HK-2 (cell line): ENCODE measurements around the gene TPSAB1.
"Not testable (repeated sequence)": the region's sequence is repeated elsewhere in the genome, so short reads cannot be mapped to it uniquely, and the experiment has no call there.

Source experiments
- DNase-seq: peaks from one replicate; pipeline ENCODE4 v3.0.0-alpha.2; 2018; ENCODE audit not compliant: unreplicated experiment

Gene TPSAB1

DNA sequence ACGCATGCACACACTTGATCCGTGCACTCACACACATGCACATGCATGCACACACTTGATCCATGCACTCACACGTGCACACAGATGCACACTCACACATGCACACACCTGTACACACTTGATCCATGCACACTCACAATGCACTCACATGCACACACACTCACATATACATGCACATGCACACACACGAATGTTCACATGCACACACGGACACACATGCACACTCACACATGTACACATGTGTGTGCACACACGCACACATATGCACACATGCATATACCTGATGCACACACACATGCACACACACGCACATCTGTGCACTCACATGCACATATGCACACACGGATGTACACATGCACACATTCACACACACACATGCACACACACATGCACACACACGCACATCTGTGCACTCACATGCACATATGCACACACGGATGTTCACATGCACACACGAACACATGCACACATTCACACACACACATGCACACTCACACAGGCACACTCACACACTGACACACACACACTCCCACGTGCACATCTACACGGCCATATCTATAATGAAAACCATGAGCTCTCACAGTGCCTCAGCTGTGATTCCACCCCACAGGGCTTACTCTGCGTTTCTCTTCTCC is 7.5 kb downstream of the TPSAB1 start:
- DNase-seq = not testable (repeated sequence)

DNA sequence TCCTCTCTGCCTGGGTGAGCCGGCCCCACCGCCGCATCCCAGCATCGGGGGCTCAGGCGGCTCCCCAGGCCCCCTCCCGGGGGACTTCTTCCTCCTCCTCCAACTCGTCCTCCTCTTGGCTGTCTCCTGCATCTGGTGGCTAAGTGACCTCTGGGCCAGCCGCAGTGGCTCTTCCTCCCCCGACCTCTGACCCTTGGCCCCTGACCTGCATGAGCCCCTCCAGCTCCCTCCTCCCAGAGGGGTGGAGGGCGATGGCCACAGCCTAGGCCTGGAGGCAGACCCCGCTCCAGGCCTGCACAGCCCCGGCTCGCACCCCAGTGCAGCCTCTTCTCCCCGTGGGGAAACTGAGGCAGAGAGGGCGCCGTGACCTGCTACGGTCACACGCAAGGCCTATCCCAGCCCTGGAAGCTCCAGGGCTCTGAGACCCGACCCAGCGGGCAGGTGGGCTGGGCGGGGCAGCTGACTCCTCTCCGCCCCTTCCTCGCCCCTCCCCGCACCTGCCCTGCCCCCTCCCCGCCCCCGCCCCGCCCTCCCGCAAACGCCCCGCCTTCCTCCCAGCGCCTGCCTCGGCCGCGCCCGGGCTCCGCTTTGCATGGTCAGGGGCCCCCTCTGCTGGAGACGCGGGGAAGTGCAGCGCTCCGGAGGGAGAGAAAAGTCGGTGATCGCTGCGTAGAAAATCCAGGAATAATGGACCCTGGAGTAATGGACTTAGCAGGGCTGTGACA is 8.7 kb downstream of the TPSAB1 start:
- not testable (repeated sequence) for DNase-seq

DNA sequence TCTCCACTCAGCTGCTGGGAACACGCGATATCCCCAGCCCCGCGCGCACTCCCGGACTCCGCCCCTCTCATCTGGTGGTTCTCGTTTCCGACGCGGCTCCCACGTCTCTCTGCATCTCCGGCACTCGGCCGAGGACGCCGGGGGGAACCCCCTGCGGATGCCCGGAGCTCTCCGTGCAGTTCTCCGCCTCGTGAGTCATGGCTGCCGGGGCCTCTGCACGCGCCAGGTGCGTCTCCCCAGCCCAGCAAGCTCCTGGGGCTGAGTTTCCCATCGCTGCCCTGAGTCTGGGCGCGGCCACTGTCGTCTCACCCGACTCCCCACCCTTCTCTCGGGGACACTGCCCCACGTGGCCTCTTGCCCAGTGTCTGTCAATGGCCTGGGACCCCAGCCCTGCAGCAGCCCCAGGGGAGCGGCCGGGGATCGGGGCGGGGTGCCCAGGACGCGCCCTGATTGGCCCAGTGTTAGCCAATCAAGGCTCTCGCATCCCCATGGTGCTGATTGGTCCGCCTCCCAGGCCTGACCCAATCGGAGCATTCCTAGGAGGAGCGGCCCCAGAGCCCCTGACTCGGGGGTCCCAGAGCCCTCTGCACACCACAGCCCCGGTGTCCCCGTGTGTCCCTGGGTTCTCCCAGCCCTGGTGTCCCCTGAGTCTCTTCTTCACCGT is 13.3 kb downstream of the TPSAB1 start:
- DNase-seq = not testable (repeated sequence)

DNA sequence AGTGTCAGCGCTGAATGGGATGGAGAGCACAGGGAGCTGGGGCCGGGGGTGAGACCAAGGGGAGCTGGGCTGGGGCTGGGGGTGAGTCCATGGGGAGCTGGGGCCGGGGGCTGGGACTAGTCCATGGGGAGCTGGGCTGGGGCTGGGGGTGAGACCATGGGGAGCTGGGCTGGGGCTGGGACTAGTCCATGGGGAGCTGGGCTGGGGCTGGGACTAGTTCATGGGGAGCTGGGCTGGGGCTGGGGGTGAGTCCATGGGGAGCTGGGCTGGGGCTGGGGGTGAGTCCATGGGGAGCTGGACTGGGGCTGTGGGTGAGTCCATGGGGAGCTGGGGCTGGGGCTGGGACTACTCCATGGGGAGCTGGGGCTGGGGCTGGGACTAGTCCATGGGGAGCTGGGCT is 14.3 kb downstream of the TPSAB1 start:
- not testable (repeated sequence) for DNase-seq

DNA sequence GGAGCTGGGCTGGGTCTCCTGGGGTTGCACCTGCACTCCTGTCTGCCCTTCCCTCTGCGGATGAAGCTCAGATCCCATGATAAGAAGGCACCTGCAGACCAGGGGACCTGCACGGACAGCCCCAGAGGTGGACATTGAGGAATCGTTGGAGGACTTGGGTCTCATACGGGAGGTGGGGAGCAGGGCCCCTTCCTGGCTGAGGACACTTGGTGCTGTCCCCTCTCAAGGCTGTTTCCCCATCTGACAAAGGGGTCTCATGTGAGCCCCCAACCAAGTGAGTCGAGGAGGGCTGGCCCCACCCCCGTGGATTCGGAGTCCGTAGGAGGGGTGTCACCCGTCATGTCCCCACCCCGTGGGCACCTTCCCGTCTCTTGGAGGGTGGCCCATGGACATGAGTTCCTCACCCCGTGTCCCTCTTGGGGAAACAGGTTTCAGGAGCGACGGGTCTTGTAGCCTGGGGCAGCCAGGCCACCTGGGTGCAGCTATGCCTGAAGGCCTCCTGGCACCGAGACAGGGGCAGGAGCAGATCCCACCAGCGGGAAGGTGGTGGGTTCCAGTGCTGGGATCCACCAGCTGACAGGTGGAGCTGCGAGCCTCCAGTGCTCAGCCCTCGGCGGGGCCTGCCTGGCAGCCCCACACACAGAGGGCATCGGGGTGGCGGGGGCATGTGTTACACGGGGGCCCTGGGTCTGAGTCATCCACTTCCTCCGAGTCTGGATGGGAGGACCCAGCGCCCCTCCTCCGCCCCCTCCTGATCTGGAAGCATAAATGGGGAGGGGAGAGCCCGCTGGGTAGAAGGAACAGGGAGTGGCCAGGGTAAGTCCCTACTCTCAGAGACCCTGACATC is 15.0 kb downstream of the TPSAB1 start, which contains the start of gene TPSD1:
TSS of gene TPSD1 (plus strand) at position 794 of the 847 bp plus-strand sequence. CDS start 212 bp downstream, outside the sequence.
- DNase-seq = not testable (repeated sequence)

DNA sequence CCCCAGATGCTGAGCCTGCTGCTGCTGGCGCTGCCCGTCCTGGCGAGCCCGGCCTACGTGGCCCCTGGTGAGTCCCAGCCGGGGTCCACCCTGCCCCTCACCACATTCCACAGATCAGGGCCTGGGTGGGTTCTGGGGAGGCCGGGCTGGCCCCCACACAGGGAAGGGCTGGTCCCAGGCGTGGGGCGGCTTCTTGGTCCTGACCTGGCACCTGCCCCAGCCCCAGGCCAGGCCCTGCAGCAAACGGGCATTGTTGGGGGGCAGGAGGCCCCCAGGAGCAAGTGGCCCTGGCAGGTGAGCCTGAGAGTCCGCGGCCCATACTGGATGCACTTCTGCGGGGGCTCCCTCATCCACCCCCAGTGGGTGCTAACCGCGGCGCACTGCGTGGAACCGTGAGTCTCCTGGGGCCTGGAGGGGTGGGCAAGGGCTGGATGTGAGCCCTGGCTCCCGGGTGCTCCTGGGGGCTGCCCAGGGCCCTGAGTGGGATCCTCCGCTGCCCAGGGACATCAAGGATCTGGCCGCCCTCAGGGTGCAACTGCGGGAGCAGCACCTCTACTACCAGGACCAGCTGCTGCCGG is 15.9 kb downstream of the TPSAB1 start:
- DNase-seq = not testable (repeated sequence)

DNA sequence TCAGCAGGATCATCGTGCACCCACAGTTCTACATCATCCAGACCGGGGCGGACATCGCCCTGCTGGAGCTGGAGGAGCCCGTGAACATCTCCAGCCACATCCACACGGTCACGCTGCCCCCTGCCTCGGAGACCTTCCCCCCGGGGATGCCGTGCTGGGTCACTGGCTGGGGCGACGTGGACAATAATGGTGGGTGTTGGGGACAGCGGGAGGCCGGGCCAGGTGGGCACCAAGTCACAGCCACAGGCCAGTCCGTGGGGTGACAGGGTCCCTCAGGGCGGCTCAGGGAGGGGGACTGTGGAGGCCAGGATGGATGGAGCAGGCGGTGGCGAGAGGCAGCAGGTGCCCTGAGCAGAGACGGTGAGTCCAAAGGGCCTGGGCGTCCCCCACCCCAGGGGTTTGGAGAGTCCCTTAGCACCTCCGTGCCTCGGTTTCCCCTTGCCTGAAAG is 16.4 kb downstream of the TPSAB1 start:
- no peak for DNase-seq

DNA sequence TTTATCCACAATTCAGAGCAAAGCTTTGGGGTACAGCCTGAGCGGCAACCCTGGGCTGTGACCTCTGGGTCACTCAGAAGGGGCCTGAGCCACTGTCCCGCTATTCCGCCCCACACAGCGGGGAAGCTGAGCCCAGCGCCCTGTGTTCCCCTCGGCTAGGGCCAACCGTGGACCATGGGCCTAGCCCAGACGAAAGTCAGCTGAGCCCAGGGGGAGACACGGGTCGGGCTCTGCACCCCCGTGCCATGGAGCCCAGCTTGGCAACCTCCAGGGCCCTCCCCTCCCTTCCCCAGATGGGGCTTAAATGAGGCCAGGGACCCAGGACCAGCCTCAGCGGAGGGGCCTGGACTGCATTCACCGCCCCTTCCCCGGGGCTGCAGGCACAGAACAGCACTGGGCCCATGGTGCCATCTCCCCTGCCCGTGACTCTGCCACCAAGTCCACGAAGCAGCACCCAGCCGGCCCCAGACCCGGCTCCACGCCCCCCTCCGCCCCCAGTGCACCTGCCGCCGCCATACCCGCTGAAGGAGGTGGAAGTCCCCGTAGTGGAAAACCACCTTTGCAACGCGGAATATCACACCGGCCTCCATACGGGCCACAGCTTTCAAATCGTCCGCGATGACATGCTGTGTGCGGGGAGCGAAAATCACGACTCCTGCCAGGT is 17.2 kb downstream of the TPSAB1 start:
- no peak for DNase-seq

DNA sequence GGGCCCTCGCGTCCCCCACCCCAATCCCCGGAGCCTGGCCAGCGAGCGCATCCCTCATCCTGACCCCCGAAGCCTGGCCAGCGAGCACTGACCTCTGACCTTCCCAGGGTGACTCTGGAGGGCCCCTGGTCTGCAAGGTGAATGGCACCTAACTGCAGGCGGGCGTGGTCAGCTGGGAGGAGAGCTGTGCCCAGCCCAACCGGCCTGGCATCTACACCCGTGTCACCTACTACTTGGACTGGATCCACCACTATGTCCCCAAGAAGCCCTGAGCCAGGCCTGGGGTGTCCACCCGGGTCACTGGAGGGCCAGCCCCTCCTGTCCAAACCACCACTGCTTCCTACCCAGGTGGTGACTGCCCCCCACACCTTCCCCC is 17.7 kb downstream of the TPSAB1 start:
- no peak for DNase-seq

DNA sequence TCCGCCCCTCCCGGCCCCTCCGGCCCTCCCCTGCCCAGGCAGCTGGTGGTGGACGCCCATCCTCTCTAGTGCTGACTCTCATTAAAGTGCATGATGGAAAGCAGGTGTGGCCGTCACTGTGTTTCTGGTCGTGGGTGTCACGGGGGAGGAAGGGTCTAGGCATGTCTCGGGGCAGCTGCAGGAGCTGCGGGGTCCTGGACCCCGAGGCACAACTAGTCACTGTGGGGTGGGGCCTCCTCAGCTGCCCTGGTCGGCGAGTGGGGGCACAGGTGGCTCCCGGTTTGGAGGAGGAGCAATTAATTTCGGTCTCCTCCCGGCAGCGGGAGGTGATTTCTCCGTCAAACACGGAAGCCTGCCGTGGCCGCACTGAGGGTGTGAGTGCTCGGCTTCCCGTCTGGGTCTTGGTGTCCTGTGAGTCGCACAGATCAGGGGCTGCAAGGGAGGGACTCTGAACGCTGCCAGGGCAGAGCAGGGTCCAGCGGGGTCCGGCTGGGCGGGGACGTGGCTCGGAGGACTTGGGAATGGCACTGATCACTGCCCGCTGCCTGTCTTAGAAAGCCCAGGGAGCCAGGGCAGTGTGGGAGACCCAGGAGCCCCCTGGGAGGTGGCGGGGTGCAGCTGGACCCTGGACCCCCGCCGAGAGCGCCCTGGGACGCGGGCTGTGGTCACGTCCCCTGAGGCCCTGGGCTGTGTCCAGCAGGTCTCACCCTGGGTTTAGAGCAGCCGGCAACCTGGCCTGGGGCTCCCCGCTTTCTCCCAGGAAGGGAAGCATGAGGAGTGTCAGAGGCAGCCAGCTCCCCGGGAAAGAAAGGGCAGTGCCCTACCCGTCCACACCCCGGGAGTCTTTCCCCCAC is 18.6 kb downstream of the TPSAB1 start:
- DNase-seq = no peak

DNA sequence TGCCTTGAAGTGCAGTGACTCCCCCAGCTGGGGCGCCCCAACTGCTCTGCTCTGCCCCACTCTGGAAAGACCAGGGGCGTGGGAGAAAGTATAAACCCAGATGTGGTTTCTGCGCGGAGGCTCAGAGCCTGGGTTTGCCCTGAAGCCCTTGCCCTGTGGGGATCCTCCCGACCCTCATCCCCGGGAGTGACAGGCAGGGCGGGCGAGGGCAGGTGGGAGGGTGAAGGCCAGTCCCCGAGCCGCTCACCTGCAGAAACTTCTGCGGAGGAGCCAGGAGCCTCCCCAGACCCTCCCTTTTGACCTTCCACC is 19.2 kb downstream of the TPSAB1 start:
- no peak for DNase-seq

DNA sequence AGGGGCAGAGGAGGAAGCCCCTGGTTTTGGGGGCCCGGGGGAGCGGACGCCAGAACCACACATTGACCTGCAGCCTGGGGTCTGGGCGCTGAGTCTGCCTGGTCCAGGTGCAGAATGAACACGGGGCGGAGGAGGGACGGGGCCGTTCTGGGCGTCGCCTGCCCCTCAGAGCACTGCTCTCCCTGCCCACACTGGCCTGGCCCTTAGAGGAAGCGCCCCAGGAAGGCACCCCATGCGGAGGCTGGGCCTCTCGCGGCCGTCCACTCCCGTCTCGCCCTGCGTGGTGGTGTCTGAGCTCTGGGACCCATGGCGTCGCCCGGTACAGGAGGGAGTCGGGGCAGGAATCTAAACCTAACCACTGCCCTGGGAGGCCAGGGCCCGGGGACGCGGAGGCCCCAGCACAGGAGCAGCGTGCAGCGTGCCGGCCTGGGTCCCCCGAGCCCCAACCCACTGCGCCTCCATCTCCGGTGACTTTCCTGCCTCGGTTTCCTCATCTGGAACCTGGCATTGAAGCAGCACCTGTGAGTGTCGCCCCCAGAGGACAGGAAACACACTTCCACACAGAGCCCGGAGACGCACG is 19.7 kb downstream of the TPSAB1 start:
- no peak for DNase-seq

DNA sequence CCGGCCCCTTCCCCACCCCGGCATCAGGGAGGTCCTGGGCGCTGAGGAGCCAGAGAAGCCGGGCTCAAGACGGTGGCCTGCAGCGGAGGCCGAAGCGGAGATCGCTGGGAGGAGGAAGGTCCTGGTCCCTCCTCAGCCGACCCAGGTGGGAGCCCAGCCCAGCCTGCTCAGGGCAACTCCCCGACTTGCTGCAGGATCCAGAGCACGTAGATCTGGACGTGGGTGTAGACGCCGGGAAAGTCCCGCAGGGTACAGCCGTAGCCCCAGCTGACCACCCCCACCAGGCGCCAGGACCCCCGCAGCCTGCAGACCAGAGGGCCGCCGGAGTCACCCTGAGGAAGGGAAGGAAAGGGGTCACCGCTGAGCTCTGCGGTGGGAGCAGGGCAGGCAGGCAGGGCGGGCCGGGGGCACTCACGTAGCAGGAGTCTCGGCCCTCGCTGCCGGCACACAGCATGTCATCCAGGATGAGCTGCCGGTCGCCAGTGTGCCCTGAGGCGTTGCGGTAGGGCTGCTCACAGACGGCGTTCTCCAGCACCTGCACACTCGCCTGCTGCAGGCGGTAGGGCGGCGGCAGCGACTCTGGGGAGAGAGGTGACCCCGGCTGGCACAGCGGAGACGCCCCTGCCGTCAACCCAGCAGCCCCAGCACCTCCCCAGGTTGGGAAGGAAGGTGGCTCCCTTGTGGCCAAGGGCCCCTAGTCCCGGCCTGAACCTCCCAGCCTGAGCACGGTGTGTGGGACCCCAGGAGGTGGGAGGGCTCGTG is 20.8 kb downstream of the TPSAB1 start:
- no peak for DNase-seq

DNA sequence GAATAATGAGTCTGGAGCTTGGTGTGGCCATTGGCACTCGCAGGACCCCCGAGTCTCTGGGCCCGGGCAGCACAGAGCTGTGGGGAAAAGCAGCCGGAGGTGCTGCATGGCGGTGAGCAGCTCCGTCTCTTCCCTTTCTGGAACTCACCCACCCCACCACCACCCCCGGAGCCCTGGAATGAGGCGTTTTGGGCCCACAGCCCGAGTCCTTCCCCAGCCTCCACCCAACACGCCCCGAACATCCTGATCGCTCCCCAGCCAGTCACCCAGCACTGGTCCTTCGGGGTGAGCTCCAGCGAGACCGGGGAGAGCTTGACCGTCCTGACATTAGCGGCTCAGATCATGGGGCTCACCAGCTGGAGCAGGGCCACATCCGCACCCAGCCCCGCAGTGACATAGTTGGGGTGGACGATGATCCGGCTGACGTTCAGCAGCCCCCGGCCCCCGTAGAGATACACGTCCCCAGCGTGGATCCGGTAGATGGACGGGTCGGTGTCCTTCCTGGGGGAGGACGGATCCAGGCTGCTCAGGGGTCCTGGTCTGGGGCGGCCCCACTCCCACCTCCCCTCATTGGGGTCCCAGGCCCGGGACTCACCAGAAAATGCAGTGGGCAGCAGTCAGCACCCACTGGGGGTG is 21.8 kb downstream of the TPSAB1 start:
- DNase-seq = no peak

DNA sequence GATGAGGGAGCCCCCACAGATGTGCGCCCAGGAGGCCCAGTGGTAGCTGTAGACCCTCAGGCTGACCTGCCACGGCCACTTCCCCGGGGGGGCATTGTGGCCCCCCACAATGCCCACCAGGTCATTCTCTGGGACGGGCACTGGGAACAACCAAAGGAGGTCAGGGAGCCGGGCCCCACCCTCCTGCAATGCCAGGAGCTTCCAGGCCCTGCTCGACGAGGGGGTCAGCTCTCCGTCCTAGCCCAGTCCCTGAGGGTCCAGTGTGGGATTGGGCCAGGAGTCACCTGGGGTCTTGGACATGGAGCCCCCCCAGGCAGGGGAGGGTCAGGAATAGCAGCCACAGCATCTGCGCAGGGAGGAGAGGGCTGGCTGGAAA is 22.3 kb downstream of the TPSAB1 start:
- no peak for DNase-seq

DNA sequence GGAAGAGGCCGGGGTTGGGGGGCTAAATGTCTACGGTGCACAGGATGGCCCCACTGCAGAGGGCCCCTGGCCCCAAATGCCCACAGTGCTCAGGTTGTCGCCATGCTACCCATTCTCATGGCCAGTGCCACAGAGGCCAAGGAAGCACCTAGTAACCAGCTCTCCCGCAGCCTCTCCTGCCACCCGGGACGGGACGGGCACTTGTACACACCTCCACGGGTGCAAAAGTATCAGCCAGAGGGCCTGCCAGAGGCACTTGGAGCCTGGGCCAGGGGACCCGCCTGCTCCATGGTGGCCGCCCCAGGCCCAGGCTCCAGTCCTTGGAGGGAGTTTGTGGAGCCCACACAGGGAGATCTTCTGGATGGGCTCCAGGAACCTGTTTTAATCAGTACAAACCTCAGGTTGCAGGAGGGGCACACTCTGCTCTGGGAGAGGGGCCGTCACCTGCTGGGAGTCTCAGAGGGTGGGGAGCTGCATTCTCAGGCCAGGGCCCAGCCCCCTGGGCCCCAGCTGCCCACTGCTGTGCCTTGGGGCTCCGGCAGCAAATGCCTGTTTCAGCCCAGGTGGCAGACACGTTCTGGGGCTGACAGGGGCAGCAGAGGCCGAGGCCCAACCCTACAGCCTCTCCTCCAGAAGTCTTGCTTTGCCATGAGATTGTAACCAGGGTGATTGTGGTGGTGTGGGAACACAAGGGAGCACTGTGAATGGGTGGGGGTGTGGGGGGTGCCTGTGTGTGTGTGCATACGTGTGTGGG is 23.3 kb downstream of the TPSAB1 start:
- DNase-seq = no peak

DNA sequence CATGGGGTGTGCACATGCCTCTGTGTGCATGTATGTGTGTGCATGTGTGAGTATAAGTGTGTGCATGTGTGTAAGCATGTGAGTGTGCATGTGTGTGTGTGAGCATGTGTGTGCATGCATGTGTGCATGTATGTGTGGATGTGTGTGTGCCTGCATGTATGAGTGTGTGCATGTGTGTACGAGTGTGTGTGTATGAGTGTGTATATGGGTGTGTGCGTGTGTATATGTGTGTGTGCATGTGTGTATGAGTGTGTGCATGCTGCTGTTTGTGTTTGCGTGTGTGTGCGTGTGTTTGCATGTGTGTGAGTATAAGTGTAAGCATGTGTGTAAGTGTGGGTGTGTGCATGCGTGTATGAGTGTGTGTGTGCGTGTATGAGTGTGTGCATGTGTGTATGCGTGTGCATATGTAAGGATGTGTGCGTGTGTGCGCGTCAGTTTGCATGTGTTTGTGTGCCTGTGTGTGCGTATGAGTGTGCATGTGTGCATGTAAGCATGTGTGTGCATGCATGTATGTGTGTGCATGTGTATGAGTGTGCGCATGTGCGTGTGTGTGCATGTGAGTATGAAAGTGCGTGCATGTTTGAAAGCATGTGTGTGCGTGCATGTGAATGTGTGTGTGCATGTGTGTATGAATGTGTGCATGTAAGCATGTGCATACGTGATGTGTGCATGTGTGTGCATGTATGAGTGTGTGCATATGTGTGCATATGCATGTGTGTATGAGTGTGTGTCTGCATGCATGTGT is 24.0 kb downstream of the TPSAB1 start:
- DNase-seq = no peak
